IMR-90 (cell line): ENCODE results near the gene TLR9.

Source experiments
- BHLHE40 ChIP-seq: fragments of 150-350 bp; IDR thresholded peaks from 2 replicates; pipeline ENCODE4 v1.6.1; 2016; ENCODE audit warnings: mild to moderate bottlenecking, low read depth, low read length
- CEBPB ChIP-seq: IDR thresholded peaks from 2 replicates; pipeline ENCODE4 v1.6.1; 2012; ENCODE audit warnings: low read depth, low read length, improper control_type of control experiment
- CHD1 ChIP-seq: IDR thresholded peaks from 2 replicates; pipeline ENCODE4 v1.6.1; 2012; ENCODE audit warnings: low read depth, low read length, improper control_type of control experiment
- ELK1 ChIP-seq: fragments of 150-350 bp; IDR thresholded peaks from 2 replicates; pipeline ENCODE4 v1.6.1; 2016; ENCODE audit warnings: low read depth, mild to moderate bottlenecking, low read length, moderate library complexity, borderline replicate concordance
- FOS ChIP-seq: fragments of 150-350 bp; IDR thresholded peaks from 2 replicates; pipeline ENCODE4 v1.6.1; 2016; ENCODE audit warnings: low read depth, low read length
- MAFK ChIP-seq: IDR thresholded peaks from 2 replicates; pipeline ENCODE4 v1.6.1; 2012; ENCODE audit warnings: low read depth, low read length, improper control_type of control experiment
- MXI1 ChIP-seq: IDR thresholded peaks from 2 replicates; pipeline ENCODE4 v1.6.1; 2012; ENCODE audit warnings: low read depth, mild to moderate bottlenecking, low read length, moderate library complexity, borderline replicate concordance
- POLR2A ChIP-seq: IDR thresholded peaks from 2 replicates; pipeline ENCODE4 v1.6.1; 2012; ENCODE audit warnings: mild to moderate bottlenecking, low read depth, low read length
- RAD21 ChIP-seq: IDR thresholded peaks from 2 replicates; pipeline ENCODE4 v1.6.1; 2012; ENCODE audit warnings: low read length, improper control_type of control experiment
- RCOR1 ChIP-seq: IDR thresholded peaks from 2 replicates; pipeline ENCODE4 v1.6.1; 2012; ENCODE audit warnings: mild to moderate bottlenecking, low read length, improper control_type of control experiment; ENCODE audit not compliant: insufficient replicate concordance
- RFX5 ChIP-seq: IDR thresholded peaks from 2 replicates; pipeline ENCODE4 v1.8.0; 2012; ENCODE audit warnings: low read depth, mild to moderate bottlenecking, low read length, moderate library complexity
- SMC3 ChIP-seq: fragments of 150-350 bp; IDR thresholded peaks from 2 replicates; pipeline ENCODE4 v1.6.1; 2016; ENCODE audit warnings: low read depth, mild to moderate bottlenecking, antibody characterized with exemption, low read length, moderate library complexity
- TF ChIP-seq, protein P1 (sequence below): conservative IDR thresholded peaks from 2 replicates; pipeline ENCODE4 v1.5.1; 2012; ENCODE audit warnings: mild to moderate bottlenecking, low read depth, low read length, improper control_type of control experiment
- TF ChIP-seq, protein P2 (sequence below): fragments of 150-350 bp; IDR thresholded peaks from 2 replicates; pipeline ENCODE4 v1.6.1; 2017; ENCODE audit warnings: mild to moderate bottlenecking, antibody characterized with exemption, low read length, low read depth

GRCh38 chr3:52221141-52221562 is 4.3 kb downstream of the TLR9 start:
- TF ChIP-seq, protein P1, sequence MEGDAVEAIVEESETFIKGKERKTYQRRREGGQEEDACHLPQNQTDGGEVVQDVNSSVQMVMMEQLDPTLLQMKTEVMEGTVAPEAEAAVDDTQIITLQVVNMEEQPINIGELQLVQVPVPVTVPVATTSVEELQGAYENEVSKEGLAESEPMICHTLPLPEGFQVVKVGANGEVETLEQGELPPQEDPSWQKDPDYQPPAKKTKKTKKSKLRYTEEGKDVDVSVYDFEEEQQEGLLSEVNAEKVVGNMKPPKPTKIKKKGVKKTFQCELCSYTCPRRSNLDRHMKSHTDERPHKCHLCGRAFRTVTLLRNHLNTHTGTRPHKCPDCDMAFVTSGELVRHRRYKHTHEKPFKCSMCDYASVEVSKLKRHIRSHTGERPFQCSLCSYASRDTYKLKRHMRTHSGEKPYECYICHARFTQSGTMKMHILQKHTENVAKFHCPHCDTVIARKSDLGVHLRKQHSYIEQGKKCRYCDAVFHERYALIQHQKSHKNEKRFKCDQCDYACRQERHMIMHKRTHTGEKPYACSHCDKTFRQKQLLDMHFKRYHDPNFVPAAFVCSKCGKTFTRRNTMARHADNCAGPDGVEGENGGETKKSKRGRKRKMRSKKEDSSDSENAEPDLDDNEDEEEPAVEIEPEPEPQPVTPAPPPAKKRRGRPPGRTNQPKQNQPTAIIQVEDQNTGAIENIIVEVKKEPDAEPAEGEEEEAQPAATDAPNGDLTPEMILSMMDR: no peak
- no peak for TF ChIP-seq CEBPB
- TF ChIP-seq RCOR1: no peak
- TF ChIP-seq MXI1: no peak
- TF ChIP-seq POLR2A: no peak
- TF ChIP-seq, protein P2, sequence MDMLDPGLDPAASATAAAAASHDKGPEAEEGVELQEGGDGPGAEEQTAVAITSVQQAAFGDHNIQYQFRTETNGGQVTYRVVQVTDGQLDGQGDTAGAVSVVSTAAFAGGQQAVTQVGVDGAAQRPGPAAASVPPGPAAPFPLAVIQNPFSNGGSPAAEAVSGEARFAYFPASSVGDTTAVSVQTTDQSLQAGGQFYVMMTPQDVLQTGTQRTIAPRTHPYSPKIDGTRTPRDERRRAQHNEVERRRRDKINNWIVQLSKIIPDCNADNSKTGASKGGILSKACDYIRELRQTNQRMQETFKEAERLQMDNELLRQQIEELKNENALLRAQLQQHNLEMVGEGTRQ: no peak
- no peak for TF ChIP-seq RAD21
- TF ChIP-seq BHLHE40: no peak
- TF ChIP-seq MAFK: no peak
- no peak for TF ChIP-seq ELK1
- no peak for TF ChIP-seq CHD1
- TF ChIP-seq SMC3: no peak
- TF ChIP-seq RFX5: no peak
- no peak for TF ChIP-seq FOS
